22Rv1 (cell line): ENCODE data around the gene AURKA.
A peak's percentile ranks its signal among the peaks of the same experiment; 100 is the strongest.
"Not testable (repeated sequence)": the region's sequence is repeated elsewhere in the genome, so short reads cannot be mapped to it uniquely, and the experiment has no call there.

Source experiments
- H3K27ac ChIP-seq: fragments of 450-650 bp; 2 replicates; pipeline ENCODE4 v1.5.1; 2017
- CTCF ChIP-seq: fragments of 450-650 bp; IDR thresholded peaks from 2 replicates; pipeline ENCODE4 v1.5.1; 2017; ENCODE audit warnings: mild to moderate bottlenecking
- ZFX ChIP-seq: fragments of 450-650 bp; IDR thresholded peaks from 2 replicates; pipeline ENCODE4 v1.6.1; 2017; ENCODE audit warnings: antibody characterized with exemption, borderline replicate concordance

The AURKA gene

GRCh38 chr20:56409521-56409920 is 17.5 kb upstream of the AURKA start:
- no peak overlapping the region for H3K27ac ChIP-seq
- no peak for TF ChIP-seq CTCF
- no peak for TF ChIP-seq ZFX

- H3K27ac ChIP-seq = no peak overlapping the region
- TF ChIP-seq CTCF = no peak
- TF ChIP-seq ZFX = no peak
Observed at GRCh38 chr20:56406910-56407309, 14.9 kb upstream of the AURKA start.

- not testable (repeated sequence) for H3K27ac ChIP-seq
Observed at GRCh38 chr20:56405356-56405755, 13.3 kb upstream of the AURKA start.

GRCh38 chr20:56403465-56403864 is 11.4 kb upstream of the AURKA start:
- TF ChIP-seq ZFX (no peak), CTCF (no peak)

GRCh38 chr20:56400001-56400640 is 8.1 kb upstream of the AURKA start:
- peak; percentile 88 for TF ChIP-seq CTCF
- no peak for TF ChIP-seq ZFX
- H3K27ac ChIP-seq = no peak overlapping the region

More at GRCh38 chr20:56403465-56403864, 11.4 kb upstream of the AURKA start:
- no peak overlapping the region for H3K27ac ChIP-seq

- no peak for TF ChIP-seq ZFX
- TF ChIP-seq CTCF = no peak
- H3K27ac ChIP-seq = no peak overlapping the region
Observed at GRCh38 chr20:56395166-56395565, 3.2 kb upstream of the AURKA start.

- peak overlapping the region; percentile 95; the same call in 1 of the 2 replicates for H3K27ac ChIP-seq
Observed at GRCh38 chr20:56393653-56394052, 1.6 kb upstream of the AURKA start.

More at GRCh38 chr20:56393653-56394052, 1.6 kb upstream of the AURKA start:
- TF ChIP-seq ZFX (no peak), CTCF (no peak)
